ENCODE data around the gene PI16.

PI16 gene

GRCh38 chr6:36954262-36954931 lies at the start of gene PI16:
PI16 (plus strand) TSS chr6:36954738; CDS start chr6:36954761, 23 bp downstream.
- peak in 1 of 2 donors; percentile 17 for DNase-seq

- no peak for DNase-seq
Observed at GRCh38 chr6:36904851-36905393, 49.6 kb upstream of the PI16 start.

GRCh38 chr6:36906539-36907325 lies 47.8 kb upstream of the PI16 start:
- DNase-seq: peak in 1 of 2 donors; percentile 10

- peak in 1 of 2 donors; percentile 23 for DNase-seq
Observed at GRCh38 chr6:36907781-36908180, 46.8 kb upstream of the PI16 start.

- no peak for DNase-seq
Observed at GRCh38 chr6:36908747-36909146, 45.8 kb upstream of the PI16 start.

GRCh38 chr6:36912030-36912454 lies 42.5 kb upstream of the PI16 start:
- no peak for DNase-seq

- no peak for DNase-seq
Observed at GRCh38 chr6:36912586-36912985, 42.0 kb upstream of the PI16 start.

GRCh38 chr6:36913082-36913481 lies 41.5 kb upstream of the PI16 start:
- DNase-seq: no peak

GRCh38 chr6:36914227-36914794 lies 40.2 kb upstream of the PI16 start:
- DNase-seq: no peak

GRCh38 chr6:36915599-36915998 lies 38.9 kb upstream of the PI16 start:
- no peak for DNase-seq

GRCh38 chr6:36916126-36916525 lies 38.4 kb upstream of the PI16 start:
- no peak for DNase-seq

GRCh38 chr6:36917541-36918193 lies 36.9 kb upstream of the PI16 start:
- DNase-seq: no peak

- no peak for DNase-seq
Observed at GRCh38 chr6:36920049-36920448, 34.5 kb upstream of the PI16 start.

- DNase-seq: no peak
Observed at GRCh38 chr6:36920546-36920945, 34.0 kb upstream of the PI16 start.

- no peak for DNase-seq
Observed at GRCh38 chr6:36924131-36924530, 30.4 kb upstream of the PI16 start.

- no peak for DNase-seq
Observed at GRCh38 chr6:36924778-36925374, 29.7 kb upstream of the PI16 start.

GRCh38 chr6:36925809-36926208 lies 28.7 kb upstream of the PI16 start:
- no peak for DNase-seq

GRCh38 chr6:36926708-36927513 lies 27.6 kb upstream of the PI16 start:
- no peak for DNase-seq

- no peak for DNase-seq
Observed at GRCh38 chr6:36927691-36928546, 26.6 kb upstream of the PI16 start.

GRCh38 chr6:36928547-36928918 lies 26.0 kb upstream of the PI16 start:
- DNase-seq: no peak

GRCh38 chr6:36929152-36929551 lies 25.4 kb upstream of the PI16 start:
- no peak for DNase-seq
